A549 treated with Mapracorat at 1 μM for 4 hours (cell line): ENCODE measurements around the gene ETV2. TPM values are rescaled to one million over a fixed set of nuclear protein-coding genes. Genes with fewer than 3 reads are reported as not detected.

Experiments
- total RNA-seq: library from RNA; stranded (reverse); fragments of 200-300 nt; extraction: Qiagen RNA extraction; gene quantifications from 5 replicates; pipeline ENCODE4 v1.2.3, GENCODE V29; 2022

ETV2 gene
- 1.7 to 3.1 TPM (median 2.9 TPM) in 5 replicates for total RNA-seq

GRCh38 chr19:35641515-35642151 lies at the start of gene ETV2:
Gene ETV2 (plus strand): TSS chr19:35641745. CDS start chr19:35642461, 716 bp downstream.

DNA sequence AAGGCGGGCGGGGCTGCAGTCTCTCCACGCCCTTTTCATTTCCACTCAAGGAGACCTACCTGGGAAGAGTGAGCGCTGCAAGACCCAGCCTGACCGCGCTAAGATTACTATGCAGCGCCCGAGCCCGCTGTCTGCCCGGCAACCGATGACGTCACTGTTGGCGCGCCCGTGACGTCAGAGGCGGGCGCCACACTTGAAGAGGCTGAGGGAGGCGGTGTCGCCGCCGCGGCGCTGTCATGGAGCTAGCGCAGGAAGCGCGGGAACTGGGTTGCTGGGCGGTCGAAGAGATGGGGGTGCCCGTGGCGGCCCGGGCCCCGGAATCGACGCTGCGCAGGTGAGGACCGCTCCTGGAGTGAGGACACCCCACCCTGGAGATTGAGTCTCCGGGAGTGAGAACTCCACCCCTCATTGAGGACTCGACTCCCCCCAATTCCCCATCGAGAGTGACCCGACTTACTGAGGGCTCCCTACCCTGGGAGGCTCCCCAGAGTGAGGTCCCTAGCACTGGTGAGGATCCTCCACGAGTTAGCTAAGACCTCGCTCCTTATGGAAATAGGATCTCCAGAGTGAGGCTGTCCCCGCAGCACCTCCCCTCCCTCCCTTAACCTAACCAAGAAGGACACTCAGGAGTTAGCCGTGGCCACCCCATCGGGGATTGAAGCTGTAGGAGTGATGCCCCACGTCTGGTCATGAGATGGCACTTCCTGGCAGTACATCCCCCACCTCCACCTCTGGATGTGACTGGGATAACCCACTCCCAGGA lies 28.8 kb upstream of the ETV2 start, which contains the start of gene HAUS5:
Gene HAUS5, plus strand, starts transcription at position 177 of the 763 bp plus-strand sequence. Its CDS starts 60 bp downstream, at position 237.

DNA sequence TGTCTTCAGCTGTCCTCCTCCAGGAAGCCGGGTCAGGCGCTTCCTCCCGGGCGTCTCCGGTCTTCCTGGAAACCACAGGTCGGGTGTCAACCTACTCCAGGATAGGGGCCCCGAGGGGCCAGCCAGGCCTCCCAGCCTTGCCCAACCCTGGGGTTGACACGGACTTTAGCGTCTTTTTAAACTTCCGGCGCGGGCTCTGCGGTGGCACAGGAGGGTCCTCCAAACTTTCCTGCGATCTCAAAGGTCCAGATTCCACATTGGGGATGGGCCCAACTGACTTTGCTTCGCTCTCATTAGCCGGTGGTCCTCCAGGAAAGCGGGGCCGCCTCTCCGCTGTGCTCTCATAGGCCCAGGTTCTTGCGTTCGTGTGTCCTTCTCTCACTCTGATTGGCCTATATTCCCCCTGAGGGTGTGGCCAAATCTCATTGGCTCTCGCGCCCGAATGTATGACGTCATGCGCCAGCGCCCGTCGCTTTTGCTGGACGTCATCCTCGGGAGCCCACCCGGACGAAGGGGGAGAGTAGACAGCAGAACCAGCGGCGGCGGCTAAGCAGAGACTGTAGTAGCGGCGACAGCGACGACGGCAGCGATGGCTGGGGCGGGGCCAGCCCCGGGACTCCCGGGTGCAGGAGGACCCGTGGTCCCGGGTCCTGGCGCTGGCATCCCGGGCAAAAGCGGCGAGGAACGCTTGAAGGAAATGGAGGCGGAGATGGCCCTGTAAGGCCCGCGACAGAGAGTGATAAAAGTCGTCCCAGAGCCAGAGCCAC lies 12.8 kb upstream of the ETV2 start, which contains the start of gene RBM42:
Gene RBM42, plus strand, starts transcription at position 472 of the 767 bp plus-strand sequence. Its CDS starts 118 bp downstream, at position 590.

GRCh38 chr19:35648017-35648961 lies 6.7 kb downstream of the ETV2 start, which contains the start of gene COX6B1:
Gene COX6B1 (plus strand): TSS chr19:35648323. CDS start chr19:35651244, 2,921 bp downstream.

DNA sequence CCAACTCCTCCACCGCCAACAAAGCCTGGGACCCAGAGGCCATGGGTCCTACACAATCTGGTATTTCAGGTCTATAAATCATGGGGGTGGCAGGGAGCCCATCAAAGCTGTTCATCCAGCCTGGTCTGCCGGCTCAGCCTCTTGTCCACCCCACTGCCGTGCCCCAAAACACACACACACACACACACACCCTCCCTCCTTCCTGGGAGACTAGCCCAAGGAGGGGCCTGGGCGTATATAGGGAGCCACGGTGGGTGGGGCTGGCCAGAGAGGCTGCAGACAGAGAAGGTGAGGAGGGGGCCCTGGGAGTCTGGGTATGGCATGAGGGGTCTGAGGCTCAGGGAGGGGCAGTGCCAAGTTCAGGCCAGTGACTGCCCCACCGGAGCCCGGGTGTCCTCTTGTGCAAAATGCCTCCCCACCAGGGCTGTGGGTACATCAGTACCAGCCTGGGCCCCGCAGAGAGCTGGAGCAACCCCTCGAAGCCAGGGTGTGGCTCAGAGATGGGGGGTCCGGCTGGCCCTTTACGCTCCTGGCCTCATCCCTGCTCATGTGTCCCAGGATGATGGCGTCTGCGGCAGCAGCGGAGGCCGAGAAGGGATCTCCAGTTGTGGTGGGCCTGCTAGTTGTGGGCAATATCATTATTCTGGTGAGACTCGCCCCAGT lies 24.8 kb downstream of the ETV2 start, which contains the start of gene UPK1A:
Gene UPK1A, plus strand, starts transcription at position 267 of the 663 bp plus-strand sequence. Its CDS starts 296 bp downstream, at position 563.

Other genes starting within 250 kb of the ETV2 start
- not detected in 5 replicates for gene FFAR2, start 193.5 kb upstream of the ETV2 start, total RNA-seq
- gene KRTDAP, start 151.3 kb upstream of the ETV2 start, total RNA-seq: not detected in 5 replicates
- gene DMKN, start 128.1 kb upstream of the ETV2 start, total RNA-seq: 32.5 to 41.2 TPM (median 37.6 TPM) in 5 replicates
- gene SBSN, start 113.4 kb upstream of the ETV2 start, total RNA-seq: 2.4 to 3.3 TPM (median 3.2 TPM) in 5 replicates
- 0.21 TPM in 1 of 5 replicates, not detected in the others for gene GAPDHS, start 108.3 kb upstream of the ETV2 start, total RNA-seq
- gene TMEM147, start 96.1 kb upstream of the ETV2 start, total RNA-seq: 374 to 446 TPM (median 422 TPM) in 5 replicates
- 0.06 TPM in 1 of 5 replicates, not detected in the others for gene ATP4A, start 78.1 kb upstream of the ETV2 start, total RNA-seq
- not detected in 5 replicates for gene PMIS2, start 55.6 kb upstream of the ETV2 start, total RNA-seq
- 11.3 to 18.9 TPM (median 15.0 TPM) in 5 replicates for gene HAUS5, start 29.0 kb upstream of the ETV2 start, total RNA-seq
- 148 to 214 TPM (median 206 TPM) in 5 replicates for gene RBM42, start 12.7 kb upstream of the ETV2 start, total RNA-seq
- 1,323 to 1,675 TPM (median 1,366 TPM) in 5 replicates for gene COX6B1, start 6.6 kb downstream of the ETV2 start, total RNA-seq
- 0.72 to 1.1 TPM (median 0.94 TPM) in 5 replicates for gene UPK1A, start 24.8 kb downstream of the ETV2 start, total RNA-seq
- not detected in 5 replicates for gene ZBTB32, start 62.8 kb downstream of the ETV2 start, total RNA-seq
- 46.2 to 63.6 TPM (median 56.5 TPM) in 5 replicates for gene KMT2B, start 76.3 kb downstream of the ETV2 start, total RNA-seq
- gene IGFLR1, start 100.7 kb downstream of the ETV2 start, total RNA-seq: 10.2 to 14.6 TPM (median 11.8 TPM) in 5 replicates
- 24.6 to 30.2 TPM (median 25.0 TPM) in 5 replicates for gene U2AF1L4, start 103.7 kb downstream of the ETV2 start, total RNA-seq
- 288 to 310 TPM (median 290 TPM) in 5 replicates for gene PSENEN, start 103.9 kb downstream of the ETV2 start, total RNA-seq
- 20.3 to 28.5 TPM (median 22.0 TPM) in 5 replicates for gene LIN37, start 106.8 kb downstream of the ETV2 start, total RNA-seq
- gene HSPB6, start 115.3 kb downstream of the ETV2 start, total RNA-seq: 0.12 to 0.28 TPM (median 0.19 TPM) in 3 of 5 replicates, not detected in the others
- gene PROSER3, start 116.4 kb downstream of the ETV2 start, total RNA-seq: 24.6 to 30.3 TPM (median 28.2 TPM) in 5 replicates
- gene ARHGAP33, start 133.8 kb downstream of the ETV2 start, total RNA-seq: 3.9 to 9.3 TPM (median 7.6 TPM) in 5 replicates
- gene PRODH2, start 171.1 kb downstream of the ETV2 start, total RNA-seq: 0.16 to 0.53 TPM (median 0.34 TPM) in 5 replicates
- gene NPHS1, start 210.8 kb downstream of the ETV2 start, total RNA-seq: 0.27 to 0.75 TPM (median 0.56 TPM) in 5 replicates
- 0.42 to 0.60 TPM (median 0.55 TPM) in 5 replicates for gene KIRREL2, start 215.2 kb downstream of the ETV2 start, total RNA-seq
- gene APLP1, start 226.8 kb downstream of the ETV2 start, total RNA-seq: 73.4 to 99.4 TPM (median 94.1 TPM) in 5 replicates